ENCODE measurements around the gene MYL5. TPM values are rescaled to one million over a fixed set of nuclear protein-coding genes. Genes with fewer than 3 reads are reported as not detected.
A peak's percentile ranks its signal among the peaks of the same experiment; 100 is the strongest.

MYL5 gene
- total and polyA plus RNA-seq, 2 of the 13 experiments (the other 11 are each of a cell fraction or from before 2014, with no cell fraction given), result 6.5 to 16.0 TPM

- TF ChIP-seq CREB1 (IDR thresholded peaks at IDR 0.05), result peak; percentile 100
- TF ChIP-seq CREB1 (CRISPR knock-in tag; IDR thresholded peaks at IDR 0.05), result no peak
- TF ChIP-seq ZNF749 (CRISPR knock-in tag; IDR thresholded peaks at IDR 0.05; ENCODE audit: borderline replicate concordance), result peak; percentile 93
- no peak for TF ChIP-seq ZNF816 (CRISPR knock-in tag; IDR thresholded peaks at IDR 0.05; ENCODE audit: borderline replicate concordance)
- peak; percentile 87 for TF ChIP-seq MAZ (IDR thresholded peaks at IDR 0.05; ENCODE audit: borderline replicate concordance, low read depth, low read length)
- TF ChIP-seq MAZ (CRISPR knock-in tag; IDR thresholded peaks at IDR 0.05; ENCODE audit: low read depth), result peak; percentile 61
- TF ChIP-seq, protein P1, sequence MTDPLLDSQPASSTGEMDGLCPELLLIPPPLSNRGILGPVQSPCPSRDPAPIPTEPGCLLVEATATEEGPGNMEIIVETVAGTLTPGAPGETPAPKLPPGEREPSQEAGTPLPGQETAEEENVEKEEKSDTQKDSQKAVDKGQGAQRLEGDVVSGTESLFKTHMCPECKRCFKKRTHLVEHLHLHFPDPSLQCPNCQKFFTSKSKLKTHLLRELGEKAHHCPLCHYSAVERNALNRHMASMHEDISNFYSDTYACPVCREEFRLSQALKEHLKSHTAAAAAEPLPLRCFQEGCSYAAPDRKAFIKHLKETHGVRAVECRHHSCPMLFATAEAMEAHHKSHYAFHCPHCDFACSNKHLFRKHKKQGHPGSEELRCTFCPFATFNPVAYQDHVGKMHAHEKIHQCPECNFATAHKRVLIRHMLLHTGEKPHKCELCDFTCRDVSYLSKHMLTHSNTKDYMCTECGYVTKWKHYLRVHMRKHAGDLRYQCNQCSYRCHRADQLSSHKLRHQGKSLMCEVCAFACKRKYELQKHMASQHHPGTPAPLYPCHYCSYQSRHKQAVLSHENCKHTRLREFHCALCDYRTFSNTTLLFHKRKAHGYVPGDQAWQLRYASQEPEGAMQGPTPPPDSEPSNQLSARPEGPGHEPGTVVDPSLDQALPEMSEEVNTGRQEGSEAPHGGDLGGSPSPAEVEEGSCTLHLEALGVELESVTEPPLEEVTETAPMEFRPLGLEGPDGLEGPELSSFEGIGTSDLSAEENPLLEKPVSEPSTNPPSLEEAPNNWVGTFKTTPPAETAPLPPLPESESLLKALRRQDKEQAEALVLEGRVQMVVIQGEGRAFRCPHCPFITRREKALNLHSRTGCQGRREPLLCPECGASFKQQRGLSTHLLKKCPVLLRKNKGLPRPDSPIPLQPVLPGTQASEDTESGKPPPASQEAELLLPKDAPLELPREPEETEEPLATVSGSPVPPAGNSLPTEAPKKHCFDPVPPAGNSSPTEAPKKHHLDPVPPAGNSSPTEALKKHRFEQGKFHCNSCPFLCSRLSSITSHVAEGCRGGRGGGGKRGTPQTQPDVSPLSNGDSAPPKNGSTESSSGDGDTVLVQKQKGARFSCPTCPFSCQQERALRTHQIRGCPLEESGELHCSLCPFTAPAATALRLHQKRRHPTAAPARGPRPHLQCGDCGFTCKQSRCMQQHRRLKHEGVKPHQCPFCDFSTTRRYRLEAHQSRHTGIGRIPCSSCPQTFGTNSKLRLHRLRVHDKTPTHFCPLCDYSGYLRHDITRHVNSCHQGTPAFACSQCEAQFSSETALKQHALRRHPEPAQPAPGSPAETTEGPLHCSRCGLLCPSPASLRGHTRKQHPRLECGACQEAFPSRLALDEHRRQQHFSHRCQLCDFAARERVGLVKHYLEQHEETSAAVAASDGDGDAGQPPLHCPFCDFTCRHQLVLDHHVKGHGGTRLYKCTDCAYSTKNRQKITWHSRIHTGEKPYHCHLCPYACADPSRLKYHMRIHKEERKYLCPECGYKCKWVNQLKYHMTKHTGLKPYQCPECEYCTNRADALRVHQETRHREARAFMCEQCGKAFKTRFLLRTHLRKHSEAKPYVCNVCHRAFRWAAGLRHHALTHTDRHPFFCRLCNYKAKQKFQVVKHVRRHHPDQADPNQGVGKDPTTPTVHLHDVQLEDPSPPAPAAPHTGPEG (CRISPR knock-in tag; IDR thresholded peaks at IDR 0.05), result no peak
- no peak for TF ChIP-seq ZFP62 (CRISPR knock-in tag; IDR thresholded peaks at IDR 0.05)
- TF ChIP-seq, protein P2, sequence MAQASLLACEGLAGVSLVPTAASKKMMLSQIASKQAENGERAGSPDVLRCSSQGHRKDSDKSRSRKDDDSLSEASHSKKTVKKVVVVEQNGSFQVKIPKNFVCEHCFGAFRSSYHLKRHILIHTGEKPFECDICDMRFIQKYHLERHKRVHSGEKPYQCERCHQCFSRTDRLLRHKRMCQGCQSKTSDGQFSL (CRISPR knock-in tag; IDR thresholded peaks at IDR 0.05), result peak; percentile 92
- TF ChIP-seq HDAC1 (CRISPR knock-in tag; IDR thresholded peaks at IDR 0.05), result peak; percentile 67
- TF ChIP-seq ZSCAN21 (CRISPR knock-in tag; IDR thresholded peaks at IDR 0.05; ENCODE audit: borderline replicate concordance), result peak; percentile 84; the same call in 1 of the 2 replicates
- TF ChIP-seq, protein P3, sequence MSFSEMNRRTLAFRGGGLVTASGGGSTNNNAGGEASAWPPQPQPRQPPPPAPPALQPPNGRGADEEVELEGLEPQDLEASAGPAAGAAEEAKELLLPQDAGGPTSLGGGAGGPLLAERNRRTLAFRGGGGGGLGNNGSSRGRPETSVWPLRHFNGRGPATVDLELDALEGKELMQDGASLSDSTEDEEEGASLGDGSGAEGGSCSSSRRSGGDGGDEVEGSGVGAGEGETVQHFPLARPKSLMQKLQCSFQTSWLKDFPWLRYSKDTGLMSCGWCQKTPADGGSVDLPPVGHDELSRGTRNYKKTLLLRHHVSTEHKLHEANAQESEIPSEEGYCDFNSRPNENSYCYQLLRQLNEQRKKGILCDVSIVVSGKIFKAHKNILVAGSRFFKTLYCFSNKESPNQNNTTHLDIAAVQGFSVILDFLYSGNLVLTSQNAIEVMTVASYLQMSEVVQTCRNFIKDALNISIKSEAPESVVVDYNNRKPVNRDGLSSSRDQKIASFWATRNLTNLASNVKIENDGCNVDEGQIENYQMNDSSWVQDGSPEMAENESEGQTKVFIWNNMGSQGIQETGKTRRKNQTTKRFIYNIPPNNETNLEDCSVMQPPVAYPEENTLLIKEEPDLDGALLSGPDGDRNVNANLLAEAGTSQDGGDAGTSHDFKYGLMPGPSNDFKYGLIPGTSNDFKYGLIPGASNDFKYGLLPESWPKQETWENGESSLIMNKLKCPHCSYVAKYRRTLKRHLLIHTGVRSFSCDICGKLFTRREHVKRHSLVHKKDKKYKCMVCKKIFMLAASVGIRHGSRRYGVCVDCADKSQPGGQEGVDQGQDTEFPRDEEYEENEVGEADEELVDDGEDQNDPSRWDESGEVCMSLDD (CRISPR knock-in tag; IDR thresholded peaks at IDR 0.05; ENCODE audit: borderline replicate concordance), result no peak
- TF ChIP-seq TAF15 (IDR thresholded peaks at IDR 0.05; ENCODE audit: low read depth, low read length, poor library complexity, severe bottlenecking), result peak; percentile 36
- no peak for TF ChIP-seq ZNF549 (CRISPR knock-in tag; IDR thresholded peaks at IDR 0.05)
- 0 out of 2 replicates have a peak, but pooled peaks have one; percentile 15 for TF ChIP-seq ZNF557 (CRISPR knock-in tag; IDR thresholded peaks at IDR 0.05)
- peak; percentile 94; the same call in 1 of the 2 replicates for TF ChIP-seq FOXK1 (CRISPR knock-in tag; IDR thresholded peaks at IDR 0.05; ENCODE audit: borderline replicate concordance, low read depth)
- no peak for TF ChIP-seq SMARCC2 (IDR thresholded peaks at IDR 0.05)
- TF ChIP-seq ZNF143 (CRISPR knock-in tag; IDR thresholded peaks at IDR 0.05), result peak; percentile 60; the same call in 1 of the 2 replicates
- TF ChIP-seq ZNF788 (CRISPR knock-in tag; IDR thresholded peaks at IDR 0.05; ENCODE audit: borderline replicate concordance), result peak; percentile 76; the same call in 1 of the 2 replicates
- TF ChIP-seq GPN1 (CRISPR knock-in tag; IDR thresholded peaks at IDR 0.05; ENCODE audit: borderline replicate concordance), result no peak
- TF ChIP-seq BORCS8-MEF2B (CRISPR knock-in tag; IDR thresholded peaks at IDR 0.05), result peak; percentile 67; the same call in 1 of the 2 replicates
These were observed at the start of gene MYL5, which contains the start of gene ATP5ME (continued) for GRCh38 chr4:674172-675035.
